Measurements from ENCODE around the gene ANGPTL2. TPM values are rescaled to one million over a fixed set of nuclear protein-coding genes. Genes with fewer than 3 reads are reported as not detected.
"Not testable (repeated sequence)": the region's sequence is repeated elsewhere in the genome, so short reads cannot be mapped to it uniquely, and the experiment has no call there.

Gene ANGPTL2
- polyA plus RNA-seq, 4 donors: 8.0 to 72.4 (median 13.5) TPM

DNA sequence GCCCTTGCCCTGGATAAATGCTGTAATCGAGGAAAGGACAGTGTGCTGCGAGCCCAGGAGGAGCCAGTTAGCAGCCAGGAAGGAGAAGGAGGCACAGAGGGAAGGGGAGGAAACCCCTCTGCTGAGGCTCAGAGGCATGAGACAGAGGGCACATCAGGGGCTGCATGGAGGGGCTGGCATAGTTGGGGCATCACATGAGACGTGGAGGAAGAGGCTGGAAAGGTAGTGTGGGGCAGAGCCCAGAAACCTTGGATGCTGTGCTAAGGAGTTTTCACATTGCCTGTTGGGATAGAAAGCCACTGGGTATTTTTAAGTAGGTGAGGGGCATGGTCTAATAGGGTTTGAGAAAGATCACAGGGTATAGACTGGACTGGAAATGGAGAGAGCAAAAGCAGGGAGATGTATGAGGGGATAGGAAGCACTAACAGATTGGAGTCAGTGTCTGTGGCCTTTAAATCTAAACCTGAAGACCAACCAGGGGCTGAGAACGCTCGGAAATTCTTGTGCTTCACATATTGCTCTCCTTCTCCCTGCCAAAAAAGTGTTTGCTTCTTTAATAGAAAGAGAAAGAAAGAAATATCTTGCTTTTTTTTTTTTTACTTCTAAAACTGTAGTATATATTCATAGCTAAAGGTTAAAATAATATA is 33.0 kb upstream of the ANGPTL2 start:
- DNase-seq (ENCODE audit: low read depth in 4 of 4, low spot score in 3 of 4): no peak

DNA sequence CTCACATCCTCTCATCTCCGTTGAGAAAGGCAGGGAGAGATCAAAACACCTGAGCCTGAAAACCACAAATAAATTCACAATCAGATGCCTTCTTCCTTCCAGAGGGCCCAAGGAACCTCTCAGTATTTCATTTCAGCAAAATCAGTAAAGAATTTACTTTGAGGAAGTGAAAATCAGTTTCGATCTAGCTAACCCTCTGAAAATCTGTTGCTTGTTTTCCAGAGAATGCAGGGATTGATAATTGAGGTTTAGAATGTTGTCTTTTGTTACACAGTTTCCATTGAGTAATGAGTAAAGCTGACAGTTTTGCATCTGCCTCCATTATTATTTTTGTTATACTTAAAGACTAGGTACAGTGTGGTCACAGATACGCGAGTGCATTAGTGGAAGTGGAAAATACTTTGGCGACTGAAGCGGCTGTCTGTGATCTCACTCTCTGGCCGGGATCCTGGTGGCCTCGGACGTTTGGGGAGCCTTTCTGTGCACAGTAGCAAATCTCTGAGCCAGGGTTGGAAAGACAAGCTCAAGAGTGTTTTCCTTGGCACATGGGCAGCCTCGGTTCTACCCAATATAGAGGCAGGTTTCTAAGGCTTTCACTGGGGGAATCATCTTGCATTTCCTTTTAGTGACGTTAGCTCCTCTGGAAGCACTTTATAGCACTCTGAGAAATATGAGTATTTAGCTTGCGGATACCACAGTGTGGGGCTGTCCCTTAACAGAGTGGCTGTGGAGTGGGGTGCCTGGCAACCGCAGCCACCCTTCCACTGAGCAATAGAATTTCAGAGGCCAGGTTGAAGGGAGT is 32.2 kb upstream of the ANGPTL2 start:
- no peak for DNase-seq (ENCODE audit: low read depth in 4 of 4, low spot score in 3 of 4)

DNA sequence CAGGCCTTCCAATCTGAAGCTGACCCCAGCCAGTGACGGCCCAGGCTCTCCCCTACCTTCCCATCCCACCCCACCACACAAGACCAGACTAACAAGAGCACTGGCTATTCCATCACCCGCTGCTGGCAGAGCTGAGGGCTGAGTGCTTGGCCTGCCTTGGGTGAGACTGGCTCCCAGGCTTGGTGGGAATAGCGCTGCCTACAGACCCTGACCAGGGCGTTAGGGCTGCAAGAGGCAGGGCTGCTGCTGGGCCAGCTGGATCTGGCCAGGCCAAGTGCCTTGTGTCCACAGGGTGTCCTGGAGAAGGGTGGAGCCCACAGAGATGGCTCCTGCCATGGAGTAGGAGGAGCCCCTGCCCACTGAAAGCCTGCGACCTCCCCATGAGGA is 31.6 kb upstream of the ANGPTL2 start:
- no peak for DNase-seq (ENCODE audit: low read depth in 4 of 4, low spot score in 3 of 4)

DNA sequence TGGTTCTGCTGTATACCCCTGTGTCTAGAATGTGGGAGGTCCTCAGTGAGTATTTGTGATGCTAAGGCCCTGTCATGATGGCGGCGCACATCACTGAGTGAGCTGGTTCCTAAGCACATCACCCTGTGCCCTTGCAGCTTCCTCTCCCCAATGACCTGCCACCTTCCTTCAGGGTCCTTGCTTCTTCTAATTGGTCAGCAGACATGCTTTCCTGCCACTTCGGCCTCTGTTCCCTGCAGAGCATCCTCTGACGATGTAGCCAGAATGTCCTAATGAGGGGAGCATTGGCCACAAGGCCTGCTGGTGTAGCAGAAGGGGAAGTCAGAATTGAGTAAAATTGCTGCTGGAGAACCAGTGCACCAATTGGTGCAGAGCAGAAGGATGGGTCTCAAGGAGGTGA is 31.1 kb upstream of the ANGPTL2 start:
- DNase-seq (ENCODE audit: low read depth in 4 of 4, low spot score in 3 of 4): no peak

DNA sequence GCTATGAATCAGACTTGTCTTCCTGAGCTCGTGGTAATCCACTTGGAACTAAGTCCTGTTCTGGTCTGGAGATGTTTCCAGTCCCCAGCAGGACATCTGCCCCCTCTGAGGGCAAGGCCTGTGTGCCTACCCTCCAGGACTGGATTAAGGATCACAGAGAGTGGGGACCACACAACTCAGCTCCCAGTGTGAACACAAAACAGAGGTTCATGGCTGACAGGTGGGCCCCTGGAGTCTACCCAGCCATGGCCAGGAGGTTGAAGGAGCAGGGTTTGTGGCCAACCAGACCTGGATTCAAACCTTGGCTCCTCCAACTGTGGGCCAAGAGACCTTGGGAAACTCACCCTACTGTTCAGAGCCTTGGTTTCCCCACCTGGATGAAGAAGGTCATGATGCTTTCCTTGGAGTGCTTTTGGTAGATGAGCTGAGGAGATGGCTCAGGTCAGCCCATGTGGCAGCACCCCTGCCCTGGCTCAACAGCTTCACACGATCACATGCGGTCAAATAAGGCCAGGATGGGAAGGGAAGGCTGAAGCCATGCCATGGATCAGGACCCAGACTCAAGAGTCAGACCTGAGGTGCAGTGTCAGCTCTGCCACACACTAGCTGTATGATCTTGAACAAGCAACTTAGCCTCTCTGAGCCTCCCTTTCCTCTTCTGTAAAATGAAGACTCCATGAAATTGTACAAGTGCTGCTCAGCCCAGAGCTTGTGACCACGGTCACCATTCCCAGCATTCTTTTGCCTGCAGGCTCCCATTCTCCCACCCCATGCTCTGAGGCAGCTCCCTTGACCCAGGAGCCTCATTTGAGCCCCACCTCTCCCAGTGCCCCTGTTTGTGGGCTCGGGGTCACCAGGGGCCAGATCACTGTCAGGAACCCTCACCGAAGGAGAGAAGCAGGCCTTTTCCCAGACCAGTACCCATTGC is 27.3 kb upstream of the ANGPTL2 start:
- DNase-seq (ENCODE audit: low read depth in 4 of 4, low spot score in 3 of 4): no peak

DNA sequence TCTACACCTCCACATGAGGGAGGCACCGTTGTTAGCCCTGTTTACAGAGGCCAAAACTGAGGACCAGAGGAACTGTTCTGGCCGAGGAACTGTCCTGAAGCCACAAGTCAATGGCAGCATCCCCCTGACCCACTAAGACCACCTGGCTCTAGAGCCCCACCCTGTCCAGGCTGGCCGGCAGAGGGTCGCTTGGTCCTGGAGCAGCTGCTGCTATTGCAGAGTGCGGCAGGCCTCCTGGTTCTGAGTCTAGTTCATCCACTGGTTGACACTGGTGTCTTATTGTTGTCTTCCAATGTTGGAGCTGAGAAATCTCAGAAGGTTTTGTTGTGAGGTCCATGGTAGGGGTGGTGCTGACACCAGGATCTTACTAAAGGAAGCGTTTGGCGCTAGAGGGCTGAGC is 26.6 kb upstream of the ANGPTL2 start:
- DNase-seq (ENCODE audit: low read depth in 4 of 4, low spot score in 3 of 4): no peak

DNA sequence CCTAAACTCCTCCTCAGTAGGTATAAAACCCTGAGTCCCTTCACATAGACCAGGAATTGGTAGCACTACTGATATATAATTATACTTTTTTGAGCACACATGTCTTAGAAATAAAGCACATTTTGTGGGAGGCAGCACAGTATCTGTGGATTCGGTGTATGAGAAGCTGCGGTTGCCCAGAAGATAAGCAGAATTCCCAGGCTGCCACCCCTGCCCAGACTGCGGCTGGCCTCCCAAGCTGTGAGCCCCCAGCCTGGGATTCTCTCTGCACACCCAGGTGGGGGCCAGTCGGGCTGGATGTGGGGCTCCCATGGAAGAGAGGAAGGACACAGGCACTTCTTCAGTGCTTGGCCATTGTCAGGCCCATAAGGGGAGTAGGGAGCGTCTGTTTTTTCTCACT is 25.6 kb upstream of the ANGPTL2 start:
- no peak for DNase-seq (ENCODE audit: low read depth in 4 of 4, low spot score in 3 of 4)

DNA sequence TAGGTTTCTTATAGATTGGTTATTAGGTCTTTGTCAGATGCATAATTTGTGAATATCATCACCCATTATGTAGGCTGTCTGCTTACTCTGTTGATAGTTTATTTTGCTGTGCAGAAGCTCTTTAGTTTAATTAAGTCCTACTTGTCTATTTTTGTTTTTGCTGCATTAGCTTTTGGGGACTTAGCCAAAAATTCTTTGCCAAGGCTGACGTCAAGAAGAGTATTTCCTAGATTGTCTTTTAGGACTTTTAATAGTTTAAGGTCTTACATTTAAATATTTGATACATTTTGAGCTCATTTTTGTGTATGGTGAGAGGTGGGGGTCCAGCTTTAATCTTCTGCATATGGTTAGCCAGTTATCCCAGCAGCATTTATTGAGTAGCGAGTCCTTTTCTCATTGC is 24.8 kb upstream of the ANGPTL2 start:
- DNase-seq (ENCODE audit: low read depth in 4 of 4, low spot score in 3 of 4): no peak

DNA sequence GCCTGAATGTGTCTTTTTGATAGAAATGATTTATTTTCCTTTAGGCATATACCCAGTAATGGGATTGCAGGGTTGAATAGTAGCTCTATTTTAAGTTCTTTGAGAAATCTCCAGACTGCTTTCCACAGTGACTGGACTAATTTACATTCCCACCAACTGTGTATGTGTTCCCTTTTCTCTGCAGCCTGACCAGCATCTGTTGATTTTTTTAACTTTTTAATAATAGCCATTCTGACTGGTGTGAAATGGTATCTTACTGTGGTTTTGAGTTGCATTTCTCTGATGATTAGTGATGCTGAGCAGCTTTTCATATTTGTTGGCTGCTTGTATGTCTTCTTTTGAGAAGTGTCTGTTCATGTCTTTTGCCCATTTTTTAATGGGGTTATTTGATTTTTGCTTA is 24.4 kb upstream of the ANGPTL2 start:
- not testable (repeated sequence) for DNase-seq (ENCODE audit: low read depth in 4 of 4, low spot score in 3 of 4)

DNA sequence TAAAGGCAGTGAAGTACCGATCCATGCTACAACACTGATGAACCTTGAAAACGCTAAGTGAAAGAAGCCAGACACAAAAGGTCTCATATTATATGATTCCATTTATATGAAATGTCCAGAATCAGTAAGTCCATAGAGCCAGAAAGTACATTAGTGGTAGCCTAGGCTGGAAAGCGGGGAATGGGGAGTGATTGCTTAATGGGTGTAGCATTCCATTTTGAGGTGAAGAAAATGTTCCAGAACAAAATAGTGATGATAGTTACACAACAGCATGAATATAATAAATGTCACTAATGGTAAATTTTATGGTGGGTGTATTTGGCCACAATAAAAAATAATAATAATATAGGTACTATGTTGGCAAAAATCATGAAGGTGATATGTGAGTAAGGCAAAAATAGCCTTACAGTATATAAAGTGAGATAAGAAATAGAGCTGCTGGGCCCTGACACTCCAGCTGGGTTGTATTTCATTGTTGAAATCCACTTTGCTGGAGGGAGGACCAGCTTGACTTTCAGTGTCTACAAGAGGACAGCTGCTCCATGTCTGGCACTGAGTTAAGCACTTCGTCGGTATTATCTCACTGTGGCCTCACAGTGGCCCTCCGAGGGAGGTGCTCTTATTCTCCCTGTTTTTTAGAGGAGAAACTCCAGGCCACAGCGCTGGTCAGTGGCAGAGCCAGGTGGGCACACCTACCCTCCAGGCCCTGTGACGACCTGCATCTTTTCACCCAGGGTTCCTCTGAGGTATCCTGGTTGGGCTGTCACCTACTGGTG is 22.4 kb upstream of the ANGPTL2 start:
- DNase-seq (ENCODE audit: low read depth in 4 of 4, low spot score in 3 of 4): no peak

DNA sequence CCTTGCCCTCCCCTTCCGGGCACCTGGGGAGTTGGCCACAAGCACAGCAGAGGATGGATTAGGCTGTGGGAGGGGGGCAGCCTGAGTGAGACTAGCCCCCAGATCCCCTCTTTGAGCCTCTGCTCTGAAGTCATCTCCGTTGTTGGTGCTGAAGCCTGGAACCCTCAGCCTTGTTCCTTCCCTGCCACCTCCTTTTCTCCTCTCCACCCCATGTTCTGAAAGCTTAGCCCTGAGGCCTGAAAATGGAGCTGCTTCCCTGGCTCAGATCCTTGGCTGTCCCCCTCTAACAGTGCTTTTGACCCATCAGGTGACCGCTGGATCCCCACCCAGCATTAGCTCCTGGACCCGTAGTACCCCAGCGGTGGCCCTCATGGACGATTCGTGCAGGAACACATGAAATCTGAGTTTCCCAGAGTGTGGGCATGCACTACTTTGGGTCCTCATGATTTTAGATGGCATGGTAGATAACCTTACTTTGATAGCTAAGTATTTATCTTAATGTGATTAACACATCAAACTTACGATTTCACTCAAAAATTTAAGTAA is 21.6 kb upstream of the ANGPTL2 start:
- DNase-seq (ENCODE audit: low read depth in 4 of 4, low spot score in 3 of 4): no peak

DNA sequence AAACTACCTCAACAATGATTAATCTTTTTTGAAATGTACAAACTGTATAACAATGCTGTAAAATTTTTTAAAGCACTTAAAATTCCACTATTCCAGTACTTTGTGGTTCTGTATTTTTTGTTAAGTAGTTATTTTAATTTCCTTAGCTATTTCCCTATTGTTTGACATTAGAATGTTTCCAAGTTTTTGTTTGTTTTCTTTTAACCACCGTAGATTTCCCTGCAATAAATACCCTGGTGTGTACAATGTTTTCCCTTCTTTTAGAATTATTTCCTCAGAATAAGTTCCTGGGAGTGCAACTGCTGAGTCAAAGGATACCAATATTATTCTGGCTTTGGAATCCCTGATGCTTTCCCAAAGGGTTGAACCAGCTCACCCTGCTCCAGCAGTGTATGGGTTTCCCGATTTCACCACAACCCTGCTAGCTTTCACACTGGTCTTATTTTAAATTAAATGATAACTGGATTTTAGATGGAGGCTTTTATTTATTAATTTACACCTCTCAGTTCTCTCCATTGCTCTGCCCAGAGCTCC is 20.6 kb upstream of the ANGPTL2 start:
- DNase-seq (ENCODE audit: low read depth in 4 of 4, low spot score in 3 of 4): no peak

DNA sequence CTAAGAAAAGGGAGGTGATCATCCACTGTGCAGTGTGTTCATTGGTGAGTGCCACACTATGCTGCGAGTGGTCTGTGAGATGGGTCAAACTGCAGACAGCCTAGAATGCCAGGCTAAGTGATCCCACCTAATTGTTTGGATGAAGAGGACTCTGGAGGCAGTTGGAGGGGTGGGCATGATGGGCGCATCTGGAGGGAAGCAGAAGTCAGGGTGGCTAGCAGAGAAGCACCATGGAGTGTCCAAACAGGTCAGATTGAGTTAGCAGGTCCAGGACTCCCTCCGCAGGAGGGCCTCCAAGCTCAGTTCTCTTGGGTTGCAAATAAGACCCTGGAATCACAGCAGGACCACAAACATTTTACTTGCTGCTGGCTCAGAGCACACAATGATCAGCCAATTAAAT is 19.9 kb upstream of the ANGPTL2 start:
- no peak for DNase-seq (ENCODE audit: low read depth in 4 of 4, low spot score in 3 of 4)

DNA sequence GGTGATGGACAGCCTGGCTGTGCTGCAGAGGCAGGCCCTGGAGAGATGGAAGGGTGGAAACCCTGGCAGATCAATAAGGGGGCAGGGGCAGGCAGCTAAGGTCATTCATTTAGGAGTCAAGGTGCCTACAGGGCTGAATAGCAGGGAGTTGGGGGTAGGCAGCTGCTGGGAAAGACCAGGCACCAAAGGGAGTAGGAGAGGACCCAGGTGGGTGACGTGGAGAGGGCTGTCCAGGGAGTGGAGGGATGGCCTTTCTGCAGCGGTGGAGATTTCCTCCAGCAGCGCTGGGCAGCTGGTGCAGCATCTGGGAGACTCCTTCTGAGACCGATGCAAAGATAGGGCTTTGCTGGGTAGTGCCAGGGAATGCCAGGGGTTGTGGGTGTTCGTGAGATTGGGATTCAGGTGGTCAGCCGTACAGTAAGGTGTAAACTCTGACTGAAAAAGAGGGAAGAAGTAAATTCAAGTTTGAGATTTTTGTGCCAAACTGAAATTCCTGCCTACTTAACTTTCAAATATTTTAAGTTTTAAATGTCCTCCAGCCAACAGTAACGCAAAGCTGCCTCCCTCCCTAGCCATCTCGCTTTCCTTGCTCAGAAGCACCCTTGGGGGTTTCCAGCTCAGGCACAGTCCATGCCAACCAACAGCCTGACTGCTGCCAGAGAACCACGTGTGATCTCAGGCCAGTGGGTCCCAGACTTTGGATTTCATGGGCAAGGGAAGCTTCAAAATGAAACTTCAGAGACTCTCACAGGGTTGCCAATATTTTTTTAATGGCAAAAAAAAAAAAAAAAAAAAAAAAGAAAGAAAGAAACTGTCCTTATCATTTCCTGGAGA is 18.6 kb upstream of the ANGPTL2 start:
- DNase-seq (ENCODE audit: low read depth in 4 of 4, low spot score in 3 of 4): no peak

DNA sequence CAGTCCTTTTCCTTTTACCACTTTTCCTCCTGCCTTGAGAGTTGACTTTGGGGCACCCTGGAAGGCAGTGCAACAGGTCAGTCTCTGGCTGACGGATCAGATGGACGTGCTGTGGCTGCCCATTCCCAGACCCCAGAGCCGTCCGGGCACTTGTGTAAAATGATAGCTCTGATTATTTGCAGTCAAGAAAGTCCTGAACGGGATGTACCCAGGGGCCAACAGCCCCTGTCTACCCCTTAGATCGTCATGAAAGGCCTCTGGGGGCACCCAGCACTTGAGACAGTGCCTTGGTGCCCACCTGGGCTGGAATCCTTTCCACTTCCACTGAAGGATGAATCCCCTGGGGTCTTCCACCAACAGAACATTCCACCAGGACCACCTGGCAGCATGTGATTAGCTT is 17.7 kb upstream of the ANGPTL2 start:
- no peak for DNase-seq (ENCODE audit: low read depth in 4 of 4, low spot score in 3 of 4)

DNA sequence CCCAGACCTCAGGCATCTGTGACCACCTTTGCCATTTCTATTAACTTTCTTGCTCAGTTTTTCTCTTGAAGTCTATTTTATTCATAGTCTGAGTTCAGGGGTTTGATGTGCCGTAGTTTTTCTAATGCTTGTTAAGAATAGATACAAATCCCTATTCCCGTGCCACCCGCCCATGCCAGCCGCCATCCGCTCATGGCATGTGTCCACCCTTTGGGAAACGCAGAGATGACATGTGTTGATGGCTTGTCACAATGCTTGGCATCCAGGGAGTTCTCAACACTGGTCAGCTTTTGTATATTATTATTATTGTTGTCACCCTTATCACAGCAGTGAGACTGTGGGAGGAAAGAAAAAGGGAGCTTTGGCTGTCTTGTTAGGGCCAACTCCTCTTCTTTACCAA is 17.3 kb upstream of the ANGPTL2 start:
- DNase-seq (ENCODE audit: low read depth in 4 of 4, low spot score in 3 of 4): no peak

DNA sequence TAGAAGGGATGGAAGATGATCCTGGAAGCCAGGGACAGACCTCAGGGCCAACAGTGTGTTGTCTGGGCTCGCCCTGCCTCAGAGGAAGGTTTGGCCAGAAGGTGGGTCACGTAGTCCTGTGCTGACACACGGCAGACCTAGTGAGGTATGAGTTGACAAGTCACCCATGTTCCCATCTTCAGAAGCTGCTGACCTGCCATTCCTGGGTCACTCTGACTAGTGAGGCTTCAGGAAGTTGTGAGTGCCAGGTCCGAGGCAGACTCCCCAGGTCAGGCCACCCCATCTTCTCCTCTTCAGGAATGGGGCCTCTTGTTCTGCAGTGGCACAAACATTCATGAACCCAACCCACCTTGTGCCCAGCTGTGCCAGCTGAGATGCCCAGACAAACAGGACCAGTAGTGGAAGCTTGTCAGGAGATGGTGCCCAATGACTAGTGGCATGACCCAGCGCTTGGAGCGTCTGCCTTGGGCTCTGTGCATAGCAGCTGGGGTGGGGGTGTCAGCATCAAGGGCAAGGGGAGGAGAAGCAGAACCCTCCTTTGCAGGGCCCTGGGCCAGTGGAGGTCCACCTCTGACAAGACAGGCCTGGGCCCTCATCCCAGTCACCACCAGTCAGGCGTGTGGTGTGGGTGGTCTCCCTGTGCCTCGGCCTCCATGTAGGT is 16.8 kb upstream of the ANGPTL2 start:
- DNase-seq (ENCODE audit: low read depth in 4 of 4, low spot score in 3 of 4): no peak

DNA sequence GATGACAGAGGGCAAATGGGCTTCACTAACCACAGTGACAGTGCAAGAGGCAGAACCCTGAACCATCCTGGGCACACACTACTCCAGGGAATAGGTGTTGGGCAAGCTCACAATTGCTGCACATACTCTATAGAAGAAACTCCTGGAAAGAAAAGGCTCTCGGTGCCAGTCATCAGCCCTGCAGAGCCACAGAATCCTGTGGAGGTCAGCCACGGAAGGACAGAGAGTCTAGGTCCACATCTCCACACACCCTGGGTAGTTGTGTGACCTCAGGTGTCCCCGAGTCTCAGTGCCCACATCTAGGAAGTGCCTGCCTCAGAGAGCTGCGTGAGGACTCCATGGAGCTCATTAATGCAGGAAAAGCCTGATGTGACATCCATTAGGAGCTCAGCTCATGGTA is 16.0 kb upstream of the ANGPTL2 start:
- DNase-seq (ENCODE audit: low read depth in 4 of 4, low spot score in 3 of 4): no peak

Measured in left renal pelvis (tissue), 4 donors.